Measurements from ENCODE around the gene ABTB1.
A peak's percentile ranks its signal among the peaks of the same experiment; 100 is the strongest.

ABTB1 gene

GRCh38 chr3:127678315-127678599 lies 5.5 kb downstream of the ABTB1 start:
- Histone ChIP-seq H3K4me3 (ENCODE audit: low read depth, low read length, poor library complexity, severe bottlenecking) (no peak overlapping the region), H3K79me2 (ENCODE audit: insufficient read depth, low read length) (no peaks in the 10 kb centered on the region), H3K9me3 (ENCODE audit: low read length) (no peaks in the 10 kb centered on the region), H3K27ac (ENCODE audit: low read depth, low read length, poor library complexity, severe bottlenecking) (no peak overlapping the region), H3K9me2 (ENCODE audit: low read depth, low read length) (no peaks in the 10 kb centered on the region), H4K20me1 (ENCODE audit: insufficient read depth, low read length) (no peaks in the 10 kb centered on the region), H3K36me3 (ENCODE audit: insufficient read depth, low read length) (no peaks in the 10 kb centered on the region), H3K4me1 (ENCODE audit: insufficient read depth, low read length, severe bottlenecking) (peaks cover 7% of the 10 kb centered on the region), H2AFZ (ENCODE audit: low read length) (no peak overlapping the region), H3K27me3 (ENCODE audit: insufficient read depth, low read length) (no peaks in the 10 kb centered on the region; the same call in 1 of the 2 replicates), H3F3A (ENCODE audit: insufficient read depth, low read length) (no peaks in the 10 kb centered on the region), H3K9ac (ENCODE audit: low read length) (no peak overlapping the region), H3K4me2 (ENCODE audit: low read length) (no peak overlapping the region)
- TF ChIP-seq EZH2 (IDR thresholded peaks at IDR 0.05; ENCODE audit: borderline replicate concordance, low read length) = no peak
- no peak for TF ChIP-seq CTCF (IDR thresholded peaks at IDR 0.05; ENCODE audit: low read length)

GRCh38 chr3:127678611-127679533 lies 6.1 kb downstream of the ABTB1 start:
- H3K4me3 ChIP-seq (ENCODE audit: low read depth, low read length, poor library complexity, severe bottlenecking) = no peak overlapping the region
- no peak overlapping the region for H2AFZ ChIP-seq (ENCODE audit: low read length)
- H3K36me3 ChIP-seq (ENCODE audit: insufficient read depth, low read length) = no peaks in the 10 kb centered on the region
- no peaks in the 10 kb centered on the region for H4K20me1 ChIP-seq (ENCODE audit: insufficient read depth, low read length)
- no peaks in the 10 kb centered on the region; the same call in 1 of the 2 replicates for H3K27me3 ChIP-seq (ENCODE audit: insufficient read depth, low read length)
- no peaks in the 10 kb centered on the region for H3K79me2 ChIP-seq (ENCODE audit: insufficient read depth, low read length)
- no peak overlapping the region for H3K9ac ChIP-seq (ENCODE audit: low read length)
- H3K9me3 ChIP-seq (ENCODE audit: low read length) = no peaks in the 10 kb centered on the region
- no peak overlapping the region for H3K4me2 ChIP-seq (ENCODE audit: low read length)
- no peak for TF ChIP-seq CTCF (IDR thresholded peaks at IDR 0.05; ENCODE audit: low read length)
- TF ChIP-seq EZH2 (IDR thresholded peaks at IDR 0.05; ENCODE audit: borderline replicate concordance, low read length) = no peak
- no peaks in the 10 kb centered on the region for H3K9me2 ChIP-seq (ENCODE audit: low read depth, low read length)
- H3F3A ChIP-seq (ENCODE audit: insufficient read depth, low read length) = no peaks in the 10 kb centered on the region
- peaks cover under 1% of the 10 kb centered on the region for H3K4me1 ChIP-seq (ENCODE audit: insufficient read depth, low read length, severe bottlenecking)
- H3K27ac ChIP-seq (ENCODE audit: low read depth, low read length, poor library complexity, severe bottlenecking) = no peak overlapping the region

- TF ChIP-seq EZH2 (IDR thresholded peaks at IDR 0.05; ENCODE audit: borderline replicate concordance, low read length) (no peak), CTCF (IDR thresholded peaks at IDR 0.05; ENCODE audit: low read length) (peak; percentile 48)
- no peaks in the 10 kb centered on the region for H3K9me3 ChIP-seq (ENCODE audit: low read length)
Measured at GRCh38 chr3:127679534-127680145, 6.9 kb downstream of the ABTB1 start.

More at GRCh38 chr3:127679534-127680145, 6.9 kb downstream of the ABTB1 start:
- no peak overlapping the region for H3K4me2 ChIP-seq (ENCODE audit: low read length)
- H3K9me2 ChIP-seq (ENCODE audit: low read depth, low read length) = no peaks in the 10 kb centered on the region
- no peaks in the 10 kb centered on the region for H4K20me1 ChIP-seq (ENCODE audit: insufficient read depth, low read length)
- no peak overlapping the region for H2AFZ ChIP-seq (ENCODE audit: low read length)
- H3K79me2 ChIP-seq (ENCODE audit: insufficient read depth, low read length) = no peaks in the 10 kb centered on the region
- H3K4me1 ChIP-seq (ENCODE audit: insufficient read depth, low read length, severe bottlenecking) = no peaks in the 10 kb centered on the region
- no peak overlapping the region for H3K27ac ChIP-seq (ENCODE audit: low read depth, low read length, poor library complexity, severe bottlenecking)
- H3K4me3 ChIP-seq (ENCODE audit: low read depth, low read length, poor library complexity, severe bottlenecking) = no peak overlapping the region
- H3F3A ChIP-seq (ENCODE audit: insufficient read depth, low read length) = no peaks in the 10 kb centered on the region
- H3K27me3 ChIP-seq (ENCODE audit: insufficient read depth, low read length) = no peaks in the 10 kb centered on the region; the same call in 1 of the 2 replicates
- H3K36me3 ChIP-seq (ENCODE audit: insufficient read depth, low read length) = no peaks in the 10 kb centered on the region
- H3K9ac ChIP-seq (ENCODE audit: low read length) = no peak overlapping the region
